Naive thymus-derived CD4-positive, alpha-beta T cell (primary cell): Measurements from ENCODE around the gene MAP4. TPM values are rescaled to one million over a fixed set of nuclear protein-coding genes. Genes with fewer than 3 reads are reported as not detected.

Source experiments
- ATAC-seq: fragments of 150-1000 bp; cut with Tn5 transposase; 2 replicates; pipeline ENCODE4 v1.10.0; 2021; ENCODE audit warnings: mild to moderate bottlenecking, moderate library complexity
- CTCF ChIA-PET: fragments of 350-600 bp; sonication (Branson Sonifier 250); formaldehyde crosslinking; loops from one replicate; lab custom pipeline; 2021; ENCODE audit warnings: antibody characterized with exemption; lab: Charles Lee
- POLR2A ChIA-PET: fragments of 350-600 bp; sonication (Branson Sonifier 250); formaldehyde crosslinking; loops from one replicate; lab custom pipeline; 2021; ENCODE audit warnings: antibody characterized with exemption, inconsistent platforms; lab: Charles Lee
- DNase-seq, 9 donors: peaks; one replicate each; pipeline versions ENCODE4 v3.0.0 to v3.0.0-alpha.2; 2020 to 2022; ENCODE audit warnings: mixed read lengths in 1 of 9
- H3K27ac ChIP-seq: one replicate; pipeline ENCODE4 v1.7.0; 2013; ENCODE audit warnings: mild to moderate bottlenecking, low read depth, low read length, moderate library complexity
- H3K27me3 ChIP-seq, 2 donors: one replicate each; pipeline ENCODE4 v1.7.0; 2013; ENCODE audit warnings: low read length in 2 of 2, mild to moderate bottlenecking in 2 of 2, moderate library complexity in 2 of 2; ENCODE audit not compliant: control insufficient read depth in 2 of 2, insufficient read depth in 2 of 2
- H3K36me3 ChIP-seq, 3 experiments: 1 replicate in 2 of 3; 2 replicates in 1 of 3; pipeline ENCODE4 v1.7.0; 2013; ENCODE audit warnings: low read length in 3 of 3, mild to moderate bottlenecking in 3 of 3, moderate library complexity in 1 of 3; ENCODE audit not compliant: insufficient read depth in 3 of 3, control insufficient read depth in 2 of 3
- H3K4me1 ChIP-seq, 2 donors: one replicate each; pipeline ENCODE4 v1.7.0; 2013; ENCODE audit warnings: low read length in 2 of 2, mild to moderate bottlenecking in 2 of 2, moderate library complexity in 1 of 2; ENCODE audit not compliant: control insufficient read depth in 2 of 2, insufficient read depth in 2 of 2
- H3K4me3 ChIP-seq: 2 replicates; pipeline ENCODE4 v1.7.0; 2013; ENCODE audit warnings: mild to moderate bottlenecking, low read length
- H3K9me3 ChIP-seq, 3 experiments: 1 replicate in 2 of 3; 2 replicates in 1 of 3; pipeline ENCODE4 v1.7.0; 2013; ENCODE audit warnings: low read length in 3 of 3; ENCODE audit not compliant: control insufficient read depth in 2 of 3
- H3K27ac Mint-ChIP-seq, 9 donors: one replicate each; pipeline ENCODE4 v1.8.0; 2020 to 2022; ENCODE audit warnings: mixed read lengths in 9 of 9, mild to moderate bottlenecking in 8 of 9, moderate library complexity in 5 of 9, inconsistent platforms in 2 of 9
- H3K27me3 Mint-ChIP-seq, 5 donors: one replicate each; pipeline ENCODE4 v1.8.0; 2021 to 2022; ENCODE audit warnings: mixed read lengths in 5 of 5, mild to moderate bottlenecking in 1 of 5
- H3K36me3 Mint-ChIP-seq, 5 donors: one replicate each; pipeline ENCODE4 v1.8.0; 2020 to 2022; ENCODE audit warnings: mixed read lengths in 5 of 5, mild to moderate bottlenecking in 3 of 5, inconsistent platforms in 1 of 5
- H3K4me1 Mint-ChIP-seq, 7 donors: one replicate each; pipeline ENCODE4 v1.8.0; 2020 to 2022; ENCODE audit warnings: mixed read lengths in 7 of 7, mild to moderate bottlenecking in 3 of 7, inconsistent platforms in 1 of 7
- H3K4me3 Mint-ChIP-seq, 10 donors: one replicate each; pipeline ENCODE4 v1.8.0; 2020 to 2022; ENCODE audit warnings: mild to moderate bottlenecking in 10 of 10, mixed read lengths in 10 of 10, moderate library complexity in 6 of 10, inconsistent platforms in 2 of 10
- H3K9me3 Mint-ChIP-seq, 11 donors: one replicate each; pipeline ENCODE4 v1.8.0; 2020 to 2022; ENCODE audit warnings: mixed read lengths in 11 of 11, mild to moderate bottlenecking in 4 of 11, inconsistent platforms in 1 of 11, moderate library complexity in 1 of 11
- intact Hi-C, 2 donors: fragments of 100-400 bp; cut with micrococcal nuclease; formaldehyde crosslinking; loops; one replicate each; pipeline ENCODE4 v1.15.1; 2023
- polyA plus RNA-seq, 2 donors: library from polyadenylated mRNA; unstranded; fragments of 300-500 nt; fragmentation: Illumina TruSeq; gene quantifications; one replicate each; pipeline ENCODE4 v1.2.3, GENCODE V29; 2021
- total RNA-seq, 6 experiments: library from RNA in 5 of 6; stranded (reverse) in 5 of 6; gene quantifications; 1 replicate in 5 of 6; 2 replicates in 1 of 6; pipeline ENCODE4 v1.2.3 and lab custom pipeline; 2021 to 2026

Gene MAP4
- total and polyA plus RNA-seq, 7 experiments from 2014 or later, result 12.0 to 116 (median 38.2) TPM

DNA sequence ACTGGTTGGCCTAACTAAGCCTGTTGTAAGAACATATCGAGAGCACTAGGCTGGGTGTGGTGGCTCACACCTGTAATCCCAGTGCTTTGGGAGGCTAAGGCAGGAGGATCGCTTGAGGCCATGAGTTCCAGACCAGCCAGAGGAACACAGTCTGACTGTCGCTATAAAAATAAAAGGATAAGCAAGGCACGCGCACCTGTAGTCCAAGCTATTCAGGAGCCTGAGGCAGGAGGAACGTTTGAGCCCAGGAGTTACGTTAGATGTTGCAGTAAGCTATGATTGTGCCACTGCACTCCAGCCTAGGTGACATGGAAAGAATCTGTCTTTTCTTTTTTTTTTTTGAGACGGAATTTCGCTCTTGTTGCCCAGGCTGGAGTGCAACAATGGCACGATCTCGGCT is 24.9 kb downstream of the MAP4 start:
- Mint-ChIP-seq H3K36me3 (peaks cover 0 to 21% (median 0%) of the 10 kb centered on the region in 5 donors), H3K4me3 (no peak overlapping the region), H3K27ac (no peak overlapping the region), H3K9me3 (no peaks in the 10 kb centered on the region), H3K4me1 (peaks cover 4 to 7% (median 6%) of the 10 kb centered on the region in 7 donors), H3K27me3 (no peaks in the 10 kb centered on the region)
- H3K4me1 ChIP-seq, result no peaks in the 10 kb centered on the region
- peaks cover 0 to 8% (median 0%) of the 10 kb centered on the region in 3 experiments for H3K36me3 ChIP-seq
- intact Hi-C loops, result loop anchor here in 1 of 2 donors (2.0 kb wide), 1 partner anchor 469 kb away; no protein-coding TSS in a partner anchor
- DNase-seq (no peak), ATAC-seq (no peak)
- CTCF ChIA-PET, result interaction anchor here (0.6 kb wide), 1 partner anchor 446 kb away, joined by 3 read pairs; no protein-coding TSS in a partner anchor
- no peaks in the 10 kb centered on the region for H3K27me3 ChIP-seq
- H3K4me3 ChIP-seq, result no peak overlapping the region
- H3K27ac ChIP-seq, result no peak overlapping the region
- POLR2A ChIA-PET, result no interaction called here
- H3K9me3 ChIP-seq, result no peaks in the 10 kb centered on the region

DNA sequence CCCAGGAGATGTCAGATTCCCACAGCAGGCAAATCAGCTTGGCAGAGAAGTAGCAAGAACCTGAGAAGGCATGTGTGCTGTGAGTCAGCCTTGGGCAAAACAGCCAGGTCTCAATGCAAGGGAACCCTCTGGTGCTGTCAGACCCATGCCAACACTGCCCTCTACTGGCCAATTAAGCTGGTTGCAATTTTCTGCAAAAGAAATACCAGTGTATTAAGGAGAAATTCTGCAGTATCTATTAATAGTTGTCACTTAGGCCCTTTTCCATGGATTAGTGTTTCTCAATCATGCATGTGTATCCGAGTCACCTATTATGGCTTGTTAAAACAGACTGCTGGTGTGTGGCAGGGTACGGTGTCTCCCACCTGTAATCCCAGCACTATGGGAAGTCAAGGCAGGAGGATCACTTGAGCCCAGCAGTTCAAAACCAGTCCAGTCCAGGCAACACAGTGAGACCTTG is 26.2 kb downstream of the MAP4 start:
- Histone ChIP-seq H3K36me3 (no peaks in the 10 kb centered on the region), H3K27me3 (no peaks in the 10 kb centered on the region), H3K4me3 (no peak overlapping the region), H3K9me3 (no peaks in the 10 kb centered on the region), H3K27ac (no peak overlapping the region), H3K4me1 (no peaks in the 10 kb centered on the region)
- peak; percentile 99 for ATAC-seq
- POLR2A ChIA-PET, result interaction anchor here (1.4 kb wide), 1 partner anchor 165 kb away, joined by 5 read pairs; no protein-coding TSS in a partner anchor
- H3K27ac Mint-ChIP-seq, result peak overlapping the region in 1 of 9 donors; percentile 43
- H3K9me3 Mint-ChIP-seq, result no peaks in the 10 kb centered on the region
- DNase-seq, result peak; percentile 25 to 77 (median 66)
- intact Hi-C loops, result loop anchor here (1.0 to 2.0 kb wide), 7 partner anchors 153 to 569 kb away; no protein-coding TSS in a partner anchor
- H3K4me1 Mint-ChIP-seq, result peaks cover 4 to 7% (median 6%) of the 10 kb centered on the region in 7 donors
- peaks cover 0 to 11% (median 0%) of the 10 kb centered on the region in 5 donors for H3K36me3 Mint-ChIP-seq
- CTCF ChIA-PET, result interaction anchor here (0.6 to 2.0 kb wide), 11 partner anchors 8 to 468 kb away, joined by 3 to 22 read pairs (median 4); no protein-coding TSS in a partner anchor
- H3K27me3 Mint-ChIP-seq, result no peaks in the 10 kb centered on the region
- no peak overlapping the region for H3K4me3 Mint-ChIP-seq

DNA sequence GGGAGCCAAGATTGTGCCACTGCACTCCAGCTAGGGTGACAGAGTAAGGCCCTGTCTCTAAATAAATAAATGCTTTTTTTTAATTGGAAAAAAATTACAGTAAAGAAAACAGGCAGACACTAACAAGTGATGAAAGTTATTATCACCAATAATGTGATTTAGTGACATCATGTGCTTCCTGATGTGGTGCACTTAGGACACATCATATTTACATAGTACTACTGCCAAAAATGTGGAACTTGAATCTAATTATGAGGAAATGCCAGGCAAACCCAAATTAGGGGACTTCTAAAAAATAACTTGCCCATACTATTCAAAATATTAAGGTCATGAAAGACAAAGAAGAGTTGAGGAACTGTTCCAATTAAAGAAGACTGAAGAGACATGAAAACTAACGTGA is 30.8 kb downstream of the MAP4 start:
- H3K4me3 ChIP-seq, result no peak overlapping the region
- H3K27me3 ChIP-seq, result no peaks in the 10 kb centered on the region
- no peak overlapping the region for H3K27ac ChIP-seq
- peaks cover 4 to 7% (median 6%) of the 10 kb centered on the region in 7 donors for H3K4me1 Mint-ChIP-seq
- H3K4me3 Mint-ChIP-seq, result no peak overlapping the region
- ATAC-seq, result no peak
- POLR2A ChIA-PET, result no interaction called here
- no peaks in the 10 kb centered on the region for H3K27me3 Mint-ChIP-seq
- no peak for DNase-seq
- CTCF ChIA-PET, result no interaction called here
- H3K4me1 ChIP-seq, result no peaks in the 10 kb centered on the region
- peaks cover 0 to 9% (median 0%) of the 10 kb centered on the region in 5 donors for H3K36me3 Mint-ChIP-seq
- no peaks in the 10 kb centered on the region for H3K9me3 ChIP-seq
- H3K27ac Mint-ChIP-seq, result no peak overlapping the region
- H3K9me3 Mint-ChIP-seq, result no peaks in the 10 kb centered on the region
- intact Hi-C loops, result no loop called here
- H3K36me3 ChIP-seq, result no peaks in the 10 kb centered on the region

DNA sequence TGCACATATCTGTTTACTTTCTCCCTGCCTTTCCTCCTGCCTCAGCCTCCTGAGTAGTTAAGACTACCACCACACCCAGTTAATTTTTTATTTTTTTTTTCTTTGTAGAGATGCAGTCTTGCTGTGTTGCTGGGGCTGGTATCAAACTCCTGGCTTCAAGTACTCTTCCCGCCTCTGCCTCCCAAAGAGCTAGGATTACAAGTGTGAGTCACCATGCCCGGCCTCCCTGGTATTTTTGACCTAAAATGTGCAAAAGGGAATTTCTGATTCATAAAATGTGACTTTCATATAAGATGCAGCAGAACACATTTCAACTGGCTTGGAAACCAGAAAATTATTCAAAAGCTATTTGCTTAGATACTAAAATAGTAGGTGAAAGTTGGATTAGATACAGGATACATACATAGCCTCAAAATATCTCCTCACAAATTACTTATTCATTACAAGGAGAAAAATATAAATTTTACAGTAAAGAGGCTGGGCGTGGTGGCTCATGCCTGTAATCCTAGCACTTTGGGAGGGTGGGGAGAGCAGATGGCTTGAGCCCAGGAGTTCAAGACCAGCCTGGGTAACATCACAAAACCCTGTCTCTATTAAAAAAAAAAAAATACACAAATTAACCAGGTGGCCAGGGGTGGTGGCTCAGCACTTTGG is 32.0 kb downstream of the MAP4 start:
- Mint-ChIP-seq H3K4me3 (no peak overlapping the region), H3K27me3 (no peaks in the 10 kb centered on the region), H3K4me1 (peaks cover 0 to 3% (median 0%) of the 10 kb centered on the region in 7 donors), H3K27ac (no peak overlapping the region), H3K36me3 (peaks cover 0 to 9% (median 0%) of the 10 kb centered on the region in 5 donors), H3K9me3 (no peaks in the 10 kb centered on the region)
- intact Hi-C loops, result no loop called here
- H3K4me1 ChIP-seq, result no peaks in the 10 kb centered on the region
- ChIA-PET CTCF (no interaction called here), POLR2A (no interaction called here)
- H3K9me3 ChIP-seq, result no peaks in the 10 kb centered on the region
- DNase-seq (no peak), ATAC-seq (no peak)
- H3K4me3 ChIP-seq, result no peak overlapping the region
- H3K27me3 ChIP-seq, result no peaks in the 10 kb centered on the region
- H3K27ac ChIP-seq, result no peak overlapping the region
- no peaks in the 10 kb centered on the region for H3K36me3 ChIP-seq

- Mint-ChIP-seq H3K9me3 (no peaks in the 10 kb centered on the region), H3K27me3 (no peaks in the 10 kb centered on the region), H3K4me1 (peaks cover 0 to 6% (median 0%) of the 10 kb centered on the region in 7 donors), H3K4me3 (no peak overlapping the region), H3K36me3 (peaks cover 0 to 5% (median 0%) of the 10 kb centered on the region in 5 donors), H3K27ac (no peak overlapping the region)
- DNase-seq (no peak), ATAC-seq (no peak)
- Histone ChIP-seq H3K4me1 (no peaks in the 10 kb centered on the region), H3K4me3 (no peak overlapping the region), H3K9me3 (no peaks in the 10 kb centered on the region), H3K27me3 (no peaks in the 10 kb centered on the region), H3K36me3 (no peaks in the 10 kb centered on the region), H3K27ac (no peak overlapping the region)
- POLR2A ChIA-PET, result interaction anchor here (1.7 kb wide), 1 partner anchor 21 kb away, joined by 4 read pairs; no protein-coding TSS in a partner anchor
- CTCF ChIA-PET, result interaction anchor here (0.9 kb wide), 1 partner anchor 9 kb away, joined by 3 read pairs; no protein-coding TSS in a partner anchor
- intact Hi-C loops, result no loop called here
These were observed 35.4 kb downstream of the MAP4 start for GRCh38 chr3:47980795-47981194.

DNA sequence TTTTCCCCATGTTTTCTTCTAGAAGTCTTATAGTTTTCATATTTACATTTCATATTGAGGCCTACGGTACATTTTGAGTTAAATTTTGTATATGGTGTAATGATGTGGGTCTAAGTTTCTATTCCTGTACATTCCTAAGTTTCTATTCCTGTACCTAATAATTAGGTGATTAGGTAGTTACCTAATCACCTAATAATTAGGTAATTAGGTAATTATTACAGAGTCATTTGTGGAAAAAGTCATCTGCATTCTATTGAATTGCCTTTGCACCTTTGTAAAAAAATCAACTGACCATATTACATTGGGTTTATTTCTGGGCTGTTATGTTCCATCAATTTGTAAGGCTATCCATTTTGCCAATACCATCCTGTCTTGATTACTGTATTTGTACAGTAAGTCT is 37.1 kb downstream of the MAP4 start:
- intact Hi-C loops, result no loop called here
- ChIA-PET POLR2A (no interaction called here), CTCF (interaction anchor here (0.6 kb wide), 1 partner anchor 576 kb away, joined by 3 read pairs; no protein-coding TSS in a partner anchor)
- H3K27ac ChIP-seq, result no peak overlapping the region
- H3K27me3 ChIP-seq, result no peaks in the 10 kb centered on the region
- ATAC-seq (no peak), DNase-seq (no peak)
- no peaks in the 10 kb centered on the region for H3K9me3 ChIP-seq
- H3K4me3 ChIP-seq, result no peak overlapping the region
- no peak overlapping the region for H3K27ac Mint-ChIP-seq
- no peaks in the 10 kb centered on the region for H3K9me3 Mint-ChIP-seq
- H3K36me3 ChIP-seq, result no peaks in the 10 kb centered on the region
- H3K36me3 Mint-ChIP-seq, result peaks cover 0 to 3% (median 0%) of the 10 kb centered on the region in 5 donors
- no peaks in the 10 kb centered on the region for H3K4me1 ChIP-seq
- no peaks in the 10 kb centered on the region for H3K27me3 Mint-ChIP-seq
- no peak overlapping the region for H3K4me3 Mint-ChIP-seq
- H3K4me1 Mint-ChIP-seq, result peaks cover 0 to 6% (median 2%) of the 10 kb centered on the region in 7 donors
